ENCODE measurements around the gene CDH13.

GRCh38 chr16:83843657-83844056, 1216.9 kb downstream of the CDH13 start:
- TF ChIP-seq INSM2 (tag by site-specific recombination; IDR thresholded peaks at IDR 0.05) (no peak), CTCF (tag by site-specific recombination; IDR thresholded peaks at IDR 0.05) (no peak), ZNF223 (tag by site-specific recombination; IDR thresholded peaks at IDR 0.05) (no peak), ZBTB8A (tag by site-specific recombination; IDR thresholded peaks at IDR 0.05) (no peak), TCF7L2 (IDR thresholded peaks at IDR 0.05; ENCODE audit: borderline replicate concordance, low read depth, low read length) (no peak), ZNF366 (tag by site-specific recombination; conservative IDR thresholded peaks at IDR 0.05) (no peak), ZNF239 (tag by site-specific recombination; IDR thresholded peaks at IDR 0.05) (no peak), ZNF768 (tag by site-specific recombination; IDR thresholded peaks at IDR 0.05) (no peak), ZNF792 (tag by site-specific recombination; IDR thresholded peaks at IDR 0.05) (no peak)

All from HEK293 (cell line).